ENCODE measurements around the gene ZBTB49.

DNA sequence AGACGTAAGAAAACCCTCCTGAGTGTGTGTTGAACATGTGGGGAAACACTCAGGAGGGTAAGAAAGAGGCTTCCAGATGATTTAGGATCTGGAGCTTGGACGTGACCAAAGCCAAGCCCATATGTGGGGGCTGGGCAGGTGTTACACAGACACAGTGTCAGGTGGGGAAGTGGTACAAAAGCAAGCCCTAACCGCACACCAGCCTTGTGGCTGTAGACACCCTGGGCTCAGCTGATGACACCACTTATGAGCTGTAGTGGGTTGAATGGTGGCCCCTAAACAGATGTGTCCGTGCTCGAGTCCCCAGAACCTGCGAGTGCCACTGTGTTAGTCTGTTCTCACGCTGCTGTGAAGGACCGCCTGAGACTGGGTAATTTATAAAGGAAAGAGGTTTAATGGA lies 71.8 kb downstream of the ZBTB49 start:
- TF ChIP-seq TAF1 (IDR thresholded peaks at IDR 0.05; ENCODE audit: borderline replicate concordance, insufficient read depth, low read length) (no peak), POLR2AphosphoS5 (IDR thresholded peaks at IDR 0.05; ENCODE audit: low read depth, low read length) (no peak)
